ELR (cell line): ENCODE data around the gene RAD23A.
"Not testable (repeated sequence)": the region's sequence is repeated elsewhere in the genome, so short reads cannot be mapped to it uniquely, and the experiment has no call there.

Experiments
- DNase-seq: peaks from one replicate; pipeline ENCODE4 v3.0.0-alpha.2; 2015; ENCODE audit warnings: low read depth

RAD23A gene

GRCh38 chr19:12945479-12946091 is at the start of gene RAD23A:
RAD23A (plus strand) TSS chr19:12945862; CDS start chr19:12945949, 87 bp downstream.
- peak; percentile 99 for DNase-seq

GRCh38 chr19:12896460-12896859 is 49.2 kb upstream of the RAD23A start:
- no peak for DNase-seq

- no peak for DNase-seq
These were observed 45.7 kb upstream of the RAD23A start for GRCh38 chr19:12899891-12900518.

- DNase-seq, result no peak
These were observed 38.5 kb upstream of the RAD23A start for GRCh38 chr19:12907166-12907565.

GRCh38 chr19:12912571-12912970 is 33.1 kb upstream of the RAD23A start:
- no peak for DNase-seq

- DNase-seq, result peak; percentile 20
These were observed 32.6 kb upstream of the RAD23A start for GRCh38 chr19:12913011-12913561.

GRCh38 chr19:12913851-12914690 is 31.6 kb upstream of the RAD23A start:
- DNase-seq, result no peak

- DNase-seq, result not testable (repeated sequence)
These were observed 29.8 kb upstream of the RAD23A start for GRCh38 chr19:12915860-12916259.

- DNase-seq, result no peak
These were observed 27.4 kb upstream of the RAD23A start for GRCh38 chr19:12918253-12918652.

GRCh38 chr19:12921047-12921446 is 24.6 kb upstream of the RAD23A start:
- DNase-seq, result no peak

- no peak for DNase-seq
These were observed 22.7 kb upstream of the RAD23A start for GRCh38 chr19:12922959-12923358.

GRCh38 chr19:12924621-12925310 is 20.9 kb upstream of the RAD23A start:
- no peak for DNase-seq

- no peak for DNase-seq
These were observed 15.5 kb upstream of the RAD23A start for GRCh38 chr19:12930002-12930645.

GRCh38 chr19:12932392-12933286 is 13.0 kb upstream of the RAD23A start:
- DNase-seq, result no peak

- DNase-seq, result peak; percentile 94
These were observed 12.2 kb upstream of the RAD23A start, which contains the start of gene FARSA for GRCh38 chr19:12933287-12934072. FARSA (minus strand) TSS chr19:12933711; CDS start chr19:12933696, 15 bp downstream.

- no peak for DNase-seq
These were observed 10.6 kb upstream of the RAD23A start for GRCh38 chr19:12935071-12935470.

- no peak for DNase-seq
These were observed 9.1 kb upstream of the RAD23A start for GRCh38 chr19:12936582-12936981.

GRCh38 chr19:12937093-12937926 is 8.4 kb upstream of the RAD23A start:
- peak; percentile 46 for DNase-seq
